Esophagus muscularis mucosa (tissue), 4 donors: ENCODE data around the gene RFTN1.

ENCODE experiments used
- EP300 ChIP-seq: sonication (generic); formaldehyde crosslinking; IDR thresholded peaks from one replicate; pipeline ENCODE4 v1.6.1; 2017; ENCODE audit warnings: antibody characterized with exemption
- POLR2A ChIP-seq: fragments of 450-650 bp; IDR thresholded peaks from one replicate; pipeline ENCODE4 v1.6.1; 2017; ENCODE audit warnings: antibody characterized with exemption, moderate library complexity, mild to moderate bottlenecking, low read depth
- POLR2AphosphoS5 ChIP-seq, 2 donors: sonication (generic); formaldehyde crosslinking; IDR thresholded peaks; one replicate each; pipeline ENCODE4 v1.6.1; 2017; ENCODE audit warnings: antibody characterized with exemption in 2 of 2
- TF ChIP-seq, protein P1 (sequence below), 3 experiments: fragments of 200-600 bp in 2 of 3; fragments of 450-650 bp in 1 of 3; sonication (generic) in 2 of 3; IDR thresholded peaks; one replicate each; pipeline ENCODE4 v1.5.1; 2017 to 2019; ENCODE audit warnings: antibody characterized with exemption in 3 of 3, mild to moderate bottlenecking in 2 of 3, moderate library complexity in 1 of 3

DNA sequence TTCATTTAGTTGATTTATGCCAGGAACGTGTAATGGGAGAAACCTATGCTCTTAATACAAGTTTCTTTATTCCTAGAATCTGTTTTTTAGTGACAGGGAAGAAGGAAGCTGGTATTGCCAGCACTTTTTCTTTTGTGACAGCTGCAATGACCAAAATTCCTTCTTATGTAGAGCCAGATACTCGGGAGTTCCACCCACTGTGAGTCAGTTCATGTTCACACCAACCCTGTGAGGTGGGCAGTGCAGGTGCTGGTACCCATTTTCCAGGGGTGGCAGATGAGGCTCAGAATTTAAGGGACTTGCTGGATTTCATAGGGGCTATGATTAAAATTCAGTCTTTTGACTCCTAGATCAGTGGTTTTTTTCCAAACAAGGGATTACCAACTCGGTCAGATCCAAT, 213.8 kb downstream of the RFTN1 start:
- TF ChIP-seq, protein P1, sequence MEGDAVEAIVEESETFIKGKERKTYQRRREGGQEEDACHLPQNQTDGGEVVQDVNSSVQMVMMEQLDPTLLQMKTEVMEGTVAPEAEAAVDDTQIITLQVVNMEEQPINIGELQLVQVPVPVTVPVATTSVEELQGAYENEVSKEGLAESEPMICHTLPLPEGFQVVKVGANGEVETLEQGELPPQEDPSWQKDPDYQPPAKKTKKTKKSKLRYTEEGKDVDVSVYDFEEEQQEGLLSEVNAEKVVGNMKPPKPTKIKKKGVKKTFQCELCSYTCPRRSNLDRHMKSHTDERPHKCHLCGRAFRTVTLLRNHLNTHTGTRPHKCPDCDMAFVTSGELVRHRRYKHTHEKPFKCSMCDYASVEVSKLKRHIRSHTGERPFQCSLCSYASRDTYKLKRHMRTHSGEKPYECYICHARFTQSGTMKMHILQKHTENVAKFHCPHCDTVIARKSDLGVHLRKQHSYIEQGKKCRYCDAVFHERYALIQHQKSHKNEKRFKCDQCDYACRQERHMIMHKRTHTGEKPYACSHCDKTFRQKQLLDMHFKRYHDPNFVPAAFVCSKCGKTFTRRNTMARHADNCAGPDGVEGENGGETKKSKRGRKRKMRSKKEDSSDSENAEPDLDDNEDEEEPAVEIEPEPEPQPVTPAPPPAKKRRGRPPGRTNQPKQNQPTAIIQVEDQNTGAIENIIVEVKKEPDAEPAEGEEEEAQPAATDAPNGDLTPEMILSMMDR (IDR thresholded peaks at IDR 0.05): no peak
- TF ChIP-seq POLR2A: no peak
- TF ChIP-seq EP300: no peak
- no peak for TF ChIP-seq POLR2AphosphoS5 (IDR thresholded peaks at IDR 0.05)
